Trophoblast cell (in vitro differentiated cells and primary cell): ENCODE results near the gene TMF1.

Source experiments
- DNase-seq, 2 donors: peaks; one replicate each; pipeline ENCODE4 v3.0.0-alpha.2; 2016
- H2AFZ ChIP-seq: 2 replicates; pipeline ENCODE4 v1.6.1; 2013; ENCODE audit warnings: low read length, moderate library complexity, mild to moderate bottlenecking; ENCODE audit not compliant: insufficient read depth, poor library complexity
- H2AK5ac ChIP-seq: 2 replicates; pipeline ENCODE4 v1.6.1; 2013; ENCODE audit warnings: mild to moderate bottlenecking, low read length
- H2BK120ac ChIP-seq: 2 replicates; pipeline ENCODE4 v1.6.1; 2013; ENCODE audit warnings: low read length, mild to moderate bottlenecking, moderate library complexity; ENCODE audit not compliant: insufficient read depth, poor library complexity
- H2BK12ac ChIP-seq: 2 replicates; pipeline ENCODE4 v1.6.1; 2013; ENCODE audit warnings: mild to moderate bottlenecking, low read length, moderate library complexity
- H2BK5ac ChIP-seq: 2 replicates; pipeline ENCODE4 v1.6.1; 2013; ENCODE audit warnings: low read length, low read depth, moderate library complexity, mild to moderate bottlenecking; ENCODE audit not compliant: poor library complexity
- H3K14ac ChIP-seq: 2 replicates; pipeline ENCODE4 v1.6.1; 2013; ENCODE audit warnings: mild to moderate bottlenecking, low read length
- H3K18ac ChIP-seq: 2 replicates; pipeline ENCODE4 v1.6.1; 2013; ENCODE audit warnings: mild to moderate bottlenecking, low read length
- H3K23ac ChIP-seq: 2 replicates; pipeline ENCODE4 v1.6.1; 2013; ENCODE audit warnings: low read length
- H3K27ac ChIP-seq: 2 replicates; pipeline ENCODE4 v1.5.1; 2013; ENCODE audit warnings: low read depth, mild to moderate bottlenecking, inconsistent platforms, low read length, moderate library complexity
- H3K27me3 ChIP-seq: 2 replicates; pipeline ENCODE4 v1.6.1; 2013; ENCODE audit warnings: inconsistent platforms, mild to moderate bottlenecking, low read length, moderate library complexity; ENCODE audit not compliant: insufficient read depth
- H3K36me3 ChIP-seq, 2 experiments: 1 replicate in 1 of 2; 2 replicates in 1 of 2; pipeline ENCODE4 v1.6.1; 2013; ENCODE audit warnings: low read length in 2 of 2, mild to moderate bottlenecking in 2 of 2, moderate library complexity in 1 of 2; ENCODE audit not compliant: insufficient read depth in 2 of 2, control insufficient read depth in 1 of 2
- H3K4ac ChIP-seq: 2 replicates; pipeline ENCODE4 v1.6.1; 2013; ENCODE audit warnings: low read depth, mild to moderate bottlenecking, low read length, moderate library complexity
- H3K4me1 ChIP-seq, 2 experiments: 1 replicate in 1 of 2; 2 replicates in 1 of 2; pipeline ENCODE4 v1.6.1; 2013; ENCODE audit warnings: low read length in 2 of 2, mild to moderate bottlenecking in 2 of 2, moderate library complexity in 1 of 2; ENCODE audit not compliant: insufficient read depth in 2 of 2, control insufficient read depth in 1 of 2
- H3K4me2 ChIP-seq: 2 replicates; pipeline ENCODE4 v1.6.1; 2013; ENCODE audit warnings: inconsistent platforms, mild to moderate bottlenecking, low read length, moderate library complexity
- H3K4me3 ChIP-seq: 2 replicates; pipeline ENCODE4 v1.5.1; 2013; ENCODE audit warnings: mild to moderate bottlenecking, low read depth, low read length, inconsistent platforms
- H3K79me1 ChIP-seq: one replicate; pipeline ENCODE4 v1.6.1; 2013; ENCODE audit warnings: low read length
- H3K79me2 ChIP-seq: 2 replicates; pipeline ENCODE4 v1.6.1; 2013; ENCODE audit warnings: low read length, mild to moderate bottlenecking; ENCODE audit not compliant: control insufficient read depth, insufficient read depth, poor library complexity
- H3K9ac ChIP-seq: 2 replicates; pipeline ENCODE4 v1.6.1; 2013; ENCODE audit warnings: mild to moderate bottlenecking, low read length
- H3K9me3 ChIP-seq: 2 replicates; pipeline ENCODE4 v1.6.1; 2013; ENCODE audit warnings: low read depth, mild to moderate bottlenecking, control low read depth, inconsistent platforms, low read length; ENCODE audit not compliant: insufficient read depth
- H4K12ac ChIP-seq: 2 replicates; pipeline ENCODE4 v1.6.1; 2013; ENCODE audit warnings: low read depth, mild to moderate bottlenecking, low read length, moderate library complexity
- H4K8ac ChIP-seq: 2 replicates; pipeline ENCODE4 v1.6.1; 2013; ENCODE audit warnings: low read depth, mild to moderate bottlenecking, low read length, moderate library complexity
- H4K91ac ChIP-seq: one replicate; pipeline ENCODE4 v1.6.1; 2013; ENCODE audit warnings: low read depth, mild to moderate bottlenecking, low read length, moderate library complexity
- WGBS: extraction: QIAGEN DNeasy Blood & Tissue Kit; methylation state at CpG from one replicate; pipeline ENCODE4 v1.1.7; 2013; ENCODE audit warnings: missing lambda C conversion rate; ENCODE audit not compliant: insufficient read length, insufficient coverage; ENCODE audit errors: extremely low coverage; 5-methylcytosine and 5-hydroxymethylcytosine counted together

TMF1 gene

GRCh38 chr3:68999605-69000004, 52.5 kb downstream of the TMF1 start:
- Histone ChIP-seq H3K79me1 (no peaks in the 10 kb centered on the region), H2AFZ (no peak overlapping the region), H2BK120ac (no peak overlapping the region), H3K9me3 (no peaks in the 10 kb centered on the region), H3K18ac (no peak overlapping the region), H3K79me2 (no peaks in the 10 kb centered on the region), H3K4me1 (no peaks in the 10 kb centered on the region), H3K4me2 (no peak overlapping the region), H3K4me3 (no peak overlapping the region), H2AK5ac (no peak overlapping the region), H3K27me3 (no peaks in the 10 kb centered on the region), H4K12ac (no peak overlapping the region), H3K23ac (no peak overlapping the region), H3K27ac (no peak overlapping the region), H3K36me3 (peaks cover 22 to 31% of the 10 kb centered on the region in 2 experiments), H3K14ac (no peak overlapping the region), H2BK12ac (no peak overlapping the region), H4K8ac (no peak overlapping the region), H3K4ac (no peak overlapping the region), H2BK5ac (no peak overlapping the region), H4K91ac (no peak overlapping the region), H3K9ac (no peak overlapping the region)
- no peak for DNase-seq
- WGBS, result no CpG with 5 or more reads among the region's 1 CpG

GRCh38 chr3:68999158-68999557, 53.0 kb downstream of the TMF1 start:
- Histone ChIP-seq H2AK5ac (no peak overlapping the region), H4K91ac (no peak overlapping the region), H4K8ac (no peak overlapping the region), H3K4me3 (no peak overlapping the region), H2BK5ac (no peak overlapping the region), H3K4me2 (no peak overlapping the region), H3K27ac (no peak overlapping the region), H3K9ac (no peak overlapping the region), H3K23ac (no peak overlapping the region), H3K18ac (no peak overlapping the region), H3K36me3 (peaks cover 22 to 32% of the 10 kb centered on the region in 2 experiments), H2BK12ac (no peak overlapping the region), H3K4ac (no peak overlapping the region), H2BK120ac (no peak overlapping the region), H3K27me3 (no peaks in the 10 kb centered on the region), H3K79me2 (no peaks in the 10 kb centered on the region), H2AFZ (no peak overlapping the region), H3K14ac (no peak overlapping the region), H3K4me1 (no peaks in the 10 kb centered on the region), H3K79me1 (no peaks in the 10 kb centered on the region), H4K12ac (no peak overlapping the region), H3K9me3 (no peaks in the 10 kb centered on the region)
- no peak for DNase-seq

GRCh38 chr3:68997887-68998286, 54.2 kb downstream of the TMF1 start:
- H3K79me2 ChIP-seq, result no peaks in the 10 kb centered on the region
- H2BK120ac ChIP-seq, result no peak overlapping the region
- no peak overlapping the region for H3K4me3 ChIP-seq
- H2BK12ac ChIP-seq, result no peak overlapping the region
- DNase-seq, result no peak
- no peak overlapping the region for H4K12ac ChIP-seq
- no peak overlapping the region for H2BK5ac ChIP-seq
- no peak overlapping the region for H3K14ac ChIP-seq
- H3K79me1 ChIP-seq, result no peaks in the 10 kb centered on the region
- no peak overlapping the region for H3K4me2 ChIP-seq
- no peak overlapping the region for H3K9ac ChIP-seq
- H3K4ac ChIP-seq, result no peak overlapping the region
- no peak overlapping the region for H2AFZ ChIP-seq
- no peak overlapping the region for H4K91ac ChIP-seq
- no peak overlapping the region for H3K18ac ChIP-seq
- H3K27ac ChIP-seq, result no peak overlapping the region
- no peak overlapping the region for H2AK5ac ChIP-seq
- no peak overlapping the region for H4K8ac ChIP-seq
- WGBS, result no CpG with 5 or more reads among the region's 6 CpGs
- no peak overlapping the region for H3K23ac ChIP-seq
- peaks cover 17 to 29% of the 10 kb centered on the region in 2 experiments for H3K36me3 ChIP-seq
- H3K27me3 ChIP-seq, result no peaks in the 10 kb centered on the region
- H3K4me1 ChIP-seq, result no peaks in the 10 kb centered on the region
- H3K9me3 ChIP-seq, result no peaks in the 10 kb centered on the region

GRCh38 chr3:68996356-68996995, 55.7 kb downstream of the TMF1 start:
- Histone ChIP-seq H3K9me3 (no peaks in the 10 kb centered on the region), H3K9ac (no peak overlapping the region), H3K4me3 (no peak overlapping the region), H3K36me3 (peaks cover 19 to 30% of the 10 kb centered on the region in 2 experiments), H2BK120ac (no peak overlapping the region), H3K79me1 (no peaks in the 10 kb centered on the region), H3K27ac (no peak overlapping the region), H4K91ac (no peak overlapping the region), H3K27me3 (no peaks in the 10 kb centered on the region), H3K4ac (no peak overlapping the region), H2BK5ac (no peak overlapping the region), H3K14ac (no peak overlapping the region), H4K12ac (no peak overlapping the region), H2BK12ac (no peak overlapping the region), H3K4me1 (no peaks in the 10 kb centered on the region), H4K8ac (no peak overlapping the region), H3K79me2 (no peaks in the 10 kb centered on the region), H2AK5ac (no peak overlapping the region), H2AFZ (no peak overlapping the region), H3K23ac (no peak overlapping the region), H3K4me2 (no peak overlapping the region), H3K18ac (no peak overlapping the region)
- WGBS, result no CpG with 5 or more reads among the region's 8 CpGs
- DNase-seq, result peak in 1 of 2 donors; percentile 35
